GM19397 (cell line): ENCODE data around the gene RIC8B.

ENCODE experiments used
- ATAC-seq: cut with Tn5 transposase; IDR thresholded peaks from one replicate; pipeline ENCODE4 v1.9.1; 2021; ENCODE audit warnings: mild to moderate bottlenecking, moderate library complexity; ENCODE audit not compliant: unreplicated experiment

Gene RIC8B

DNA sequence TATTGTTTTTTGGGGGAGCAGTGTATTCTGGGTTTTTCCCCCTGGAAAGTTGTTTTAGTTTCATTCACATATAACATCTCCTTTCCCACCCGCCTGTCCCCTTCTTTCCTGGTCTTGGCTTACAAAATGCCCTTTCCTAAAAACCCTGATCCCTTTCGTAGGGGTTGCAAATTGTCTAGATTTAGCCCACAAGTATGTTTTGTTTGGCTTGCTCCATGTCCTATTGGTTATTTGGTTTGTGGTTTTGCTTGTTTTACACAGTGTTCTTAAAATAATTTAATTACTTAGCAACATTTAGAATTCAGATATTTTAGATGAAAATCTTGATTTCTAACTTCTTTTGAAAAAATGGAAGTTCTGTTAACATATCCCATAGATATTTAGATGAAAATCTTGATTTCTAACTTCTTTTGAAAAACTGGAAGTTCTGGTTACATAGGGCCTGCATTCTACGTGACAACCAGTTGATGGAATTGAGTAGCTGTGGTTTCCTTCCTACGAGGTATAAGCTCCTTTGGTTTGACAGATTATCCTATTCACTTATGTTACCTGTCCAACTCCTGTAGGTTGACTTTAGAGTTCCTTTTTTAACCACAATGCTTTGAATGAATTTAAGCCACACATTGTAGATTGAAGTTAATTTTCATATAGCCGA is 92.1 kb downstream of the RIC8B start:
- ATAC-seq, result no peak

DNA sequence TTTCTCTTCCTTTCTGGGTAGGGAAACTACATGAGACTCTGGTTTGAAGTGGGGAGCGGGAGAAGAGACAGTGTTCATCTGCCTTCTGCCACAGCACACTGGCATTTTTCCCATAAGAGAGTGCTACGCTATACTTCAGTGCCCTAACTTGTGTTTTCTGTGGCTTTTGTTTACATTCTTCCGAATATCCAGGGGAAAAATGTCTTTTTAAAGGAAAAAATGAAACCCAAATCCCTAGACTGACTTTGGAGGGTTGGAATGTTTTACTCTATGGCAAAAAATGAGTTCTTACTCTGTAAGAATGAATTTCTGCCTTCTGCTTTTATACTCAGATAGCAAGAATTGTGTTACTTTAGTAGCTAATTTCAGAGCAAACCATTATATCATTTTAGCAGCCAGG is 93.2 kb downstream of the RIC8B start:
- ATAC-seq, result no peak

DNA sequence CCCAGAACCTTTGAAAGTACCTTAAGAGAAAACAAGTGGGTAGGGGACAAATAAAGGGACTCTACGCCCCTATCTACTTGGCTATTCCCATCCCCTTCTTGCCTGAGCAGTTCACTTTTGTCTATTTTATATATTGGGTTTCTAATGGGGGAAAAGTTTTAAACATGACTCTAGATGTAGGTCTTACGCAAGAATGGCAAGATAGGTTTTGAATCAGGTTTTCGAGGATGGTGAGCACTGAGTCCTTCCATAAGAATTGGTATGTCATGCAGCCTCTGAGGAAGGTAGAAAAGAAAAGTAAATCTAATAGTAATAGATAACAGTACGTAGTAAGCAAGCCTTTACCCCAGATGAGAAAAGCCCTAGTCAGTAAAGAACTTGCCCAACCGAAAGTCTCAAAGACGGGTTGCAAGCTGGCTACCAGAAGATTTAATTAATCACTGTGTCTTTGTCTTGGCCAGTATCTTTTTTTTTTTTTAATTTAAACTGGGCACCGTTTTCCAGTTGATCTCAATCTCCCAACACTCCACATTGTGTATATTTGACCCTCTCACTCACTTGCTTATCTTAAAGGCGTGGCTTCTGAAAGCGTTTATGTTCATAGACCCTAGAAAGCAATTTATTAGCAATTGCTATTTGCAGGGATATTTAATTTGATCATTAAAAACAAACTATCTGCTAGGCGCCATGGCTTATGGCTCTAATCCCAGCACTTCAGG is 94.7 kb downstream of the RIC8B start:
- no peak for ATAC-seq

DNA sequence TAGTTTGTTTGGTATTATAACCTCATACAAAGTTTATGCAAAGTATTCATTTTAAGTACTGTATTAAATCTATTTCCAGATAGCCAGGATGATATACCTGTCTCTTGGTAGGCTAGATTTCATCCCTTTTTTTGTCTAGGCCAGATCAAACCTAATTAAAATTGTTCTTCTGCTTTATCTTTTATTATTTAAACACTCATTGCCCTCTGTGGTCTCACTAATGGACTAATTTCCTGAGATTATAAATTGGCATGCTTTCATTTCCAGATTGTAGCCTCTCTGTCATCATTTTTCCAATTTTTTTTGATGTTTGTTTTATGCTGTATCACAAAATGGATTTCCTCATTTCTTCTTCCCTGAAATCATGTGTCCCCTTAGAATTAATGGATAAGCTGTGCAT is 95.6 kb downstream of the RIC8B start:
- ATAC-seq, result no peak

DNA sequence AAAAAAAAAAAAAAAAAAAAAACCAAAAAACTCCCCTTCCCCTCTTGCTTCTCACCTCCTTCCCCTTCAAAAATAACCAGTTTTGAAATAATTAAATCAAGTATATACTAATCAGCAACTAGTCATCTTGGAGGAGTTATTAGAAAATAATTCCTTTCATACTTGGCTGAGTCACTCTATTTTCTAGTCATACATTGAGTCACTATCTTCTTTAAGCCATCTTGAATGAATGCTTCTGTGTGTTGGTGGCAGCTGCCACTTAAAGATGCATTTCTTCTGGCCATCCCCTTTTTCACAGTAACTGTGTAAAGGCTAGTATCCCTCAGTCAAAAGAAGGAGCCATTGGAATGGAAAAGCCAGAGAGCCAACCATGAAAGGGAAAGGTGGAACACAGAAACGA is 97.0 kb downstream of the RIC8B start:
- no peak for ATAC-seq

DNA sequence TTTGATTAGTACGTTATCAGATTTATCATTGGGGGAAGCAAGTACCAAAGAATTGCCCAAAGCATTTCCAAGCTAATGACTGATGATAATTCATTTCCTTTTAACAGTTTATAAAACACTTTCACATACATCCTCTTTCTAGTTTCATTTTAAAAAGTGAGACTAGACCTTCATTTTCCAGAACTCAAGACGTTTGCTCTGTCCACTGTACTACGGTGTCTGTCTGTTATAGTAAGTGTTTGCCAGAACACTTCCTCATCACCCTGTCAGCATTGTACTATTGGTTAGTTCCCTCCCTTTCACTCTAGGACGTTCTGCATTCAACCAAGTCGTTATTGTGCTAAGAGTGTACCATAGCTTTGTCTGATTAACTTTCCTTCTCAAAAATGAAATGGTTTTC is 99.5 kb downstream of the RIC8B start:
- no peak for ATAC-seq

DNA sequence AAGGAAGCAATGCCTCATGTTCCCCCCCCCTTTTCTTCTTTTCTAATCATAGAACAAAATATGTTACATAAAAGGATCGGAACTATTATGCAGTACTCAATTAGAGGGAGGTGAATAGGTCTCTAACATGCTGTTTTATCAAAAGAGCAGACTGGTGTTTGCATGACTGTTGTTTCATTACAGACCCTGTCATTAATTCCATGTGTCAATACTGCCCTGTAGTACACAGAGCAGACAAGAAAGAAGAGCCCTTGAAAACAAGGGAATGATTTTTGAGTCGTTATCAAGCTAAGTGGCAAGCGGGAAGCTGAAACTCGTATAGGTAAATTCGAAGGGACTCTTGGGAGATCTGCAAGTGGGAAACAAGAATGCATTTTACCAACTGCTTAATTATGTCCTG is 104.3 kb downstream of the RIC8B start:
- no peak for ATAC-seq

DNA sequence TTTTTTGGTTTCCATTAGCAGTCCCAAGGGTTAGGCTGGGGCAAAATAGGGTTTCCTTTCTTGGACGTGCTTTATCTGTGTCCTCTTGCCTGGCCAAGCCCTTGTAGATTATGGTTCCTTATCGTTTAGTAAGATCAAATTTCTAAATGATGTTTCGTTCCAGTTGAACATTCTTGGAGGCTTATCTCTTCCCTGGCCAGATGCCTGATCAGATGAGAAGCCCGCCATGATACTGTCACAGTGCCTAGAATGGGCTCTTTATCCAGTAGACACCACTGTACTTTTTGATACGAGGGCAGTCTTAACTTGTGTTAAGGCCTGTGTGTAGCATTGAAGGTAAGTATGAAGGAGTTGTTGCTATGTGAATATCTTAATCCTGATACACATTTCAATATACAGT is 105.1 kb downstream of the RIC8B start:
- ATAC-seq, result no peak

DNA sequence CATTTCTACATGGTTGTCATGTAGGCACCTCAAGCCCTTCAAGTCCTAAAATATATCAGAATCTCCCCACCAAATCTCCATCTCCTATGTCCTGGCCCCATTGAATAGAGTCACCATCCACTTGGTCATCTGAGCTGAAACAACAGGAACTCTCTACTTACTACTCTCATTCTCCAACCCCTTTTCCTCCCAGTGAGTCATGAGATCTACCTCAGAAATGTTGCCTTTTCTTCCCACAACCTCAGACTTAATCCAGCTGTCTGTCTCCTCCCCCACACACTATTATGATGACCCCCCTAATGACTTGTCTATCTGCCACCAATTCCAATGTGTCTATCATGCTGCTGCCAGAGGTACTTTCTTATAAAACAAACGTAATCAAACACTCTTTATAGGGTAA is 108.9 kb downstream of the RIC8B start:
- ATAC-seq, result no peak

DNA sequence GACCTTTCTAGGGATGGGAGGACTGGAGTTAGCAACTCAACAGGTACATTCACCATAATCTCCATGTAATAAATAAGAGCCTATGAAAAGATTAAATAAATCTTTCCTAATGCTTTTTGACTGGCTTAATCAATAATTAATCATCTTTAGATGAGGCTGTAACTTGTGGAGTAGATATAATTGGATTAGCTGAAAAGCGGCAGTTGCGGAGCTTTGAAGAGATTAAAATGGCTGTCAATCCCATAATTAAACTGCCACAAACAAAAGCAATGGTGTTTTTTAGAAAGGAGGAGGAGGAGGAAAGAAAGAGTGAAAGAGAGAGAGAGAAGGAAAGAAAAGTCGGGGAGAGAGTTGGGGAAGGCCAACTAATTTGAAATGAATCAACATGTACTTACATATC is 110.5 kb downstream of the RIC8B start:
- ATAC-seq, result no peak

DNA sequence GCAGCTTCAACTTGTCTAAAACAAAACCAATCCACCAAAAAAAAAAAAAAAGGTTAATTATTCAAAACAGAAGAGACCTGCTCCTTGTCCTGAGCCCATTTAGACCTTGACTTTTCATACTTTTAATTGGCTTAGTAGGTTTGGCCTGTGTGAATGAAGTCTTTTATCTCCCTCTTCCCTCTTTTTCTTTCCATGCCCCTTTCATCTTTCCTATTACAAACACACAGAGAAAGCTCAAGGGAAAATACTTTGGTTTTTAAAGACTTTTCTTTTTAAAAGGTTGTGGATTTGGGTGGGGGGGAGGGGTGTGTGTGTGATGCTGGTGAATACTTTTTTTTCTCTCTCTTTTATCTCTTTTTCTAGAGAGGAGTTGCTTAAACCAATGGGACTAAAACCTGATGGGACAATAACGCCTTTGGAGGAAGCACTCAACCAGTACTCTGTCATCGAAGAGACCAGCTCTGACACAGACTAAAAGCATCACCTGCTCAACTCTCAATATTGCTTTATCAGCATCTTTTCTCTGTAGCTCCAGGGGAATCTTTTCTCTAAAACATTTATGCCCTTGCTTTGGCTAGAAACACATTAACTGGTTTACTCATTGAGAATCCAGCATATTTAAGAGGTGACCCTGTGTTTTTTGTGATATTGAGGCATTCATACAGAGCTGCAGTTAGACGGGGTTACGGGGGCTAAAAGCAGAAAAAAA is 111.2 kb downstream of the RIC8B start:
- no peak for ATAC-seq

DNA sequence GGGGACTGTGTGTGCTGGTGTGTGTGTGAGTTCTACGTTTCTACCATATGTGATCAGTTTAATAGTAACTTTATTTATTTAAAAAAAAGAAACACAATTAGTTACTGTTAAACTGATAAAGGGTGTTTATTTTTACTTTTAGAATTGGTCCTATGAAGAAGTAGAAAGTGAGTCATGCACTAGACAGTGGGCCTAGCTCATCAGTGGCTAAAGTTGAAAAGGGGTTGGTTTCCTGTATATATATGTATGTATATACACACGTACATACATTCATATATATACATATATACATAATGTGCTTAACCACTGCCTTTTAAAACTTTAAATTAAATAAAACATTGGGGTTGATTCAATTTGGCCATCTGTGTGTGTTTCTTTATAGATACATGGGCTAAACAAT is 112.5 kb downstream of the RIC8B start:
- no peak for ATAC-seq

DNA sequence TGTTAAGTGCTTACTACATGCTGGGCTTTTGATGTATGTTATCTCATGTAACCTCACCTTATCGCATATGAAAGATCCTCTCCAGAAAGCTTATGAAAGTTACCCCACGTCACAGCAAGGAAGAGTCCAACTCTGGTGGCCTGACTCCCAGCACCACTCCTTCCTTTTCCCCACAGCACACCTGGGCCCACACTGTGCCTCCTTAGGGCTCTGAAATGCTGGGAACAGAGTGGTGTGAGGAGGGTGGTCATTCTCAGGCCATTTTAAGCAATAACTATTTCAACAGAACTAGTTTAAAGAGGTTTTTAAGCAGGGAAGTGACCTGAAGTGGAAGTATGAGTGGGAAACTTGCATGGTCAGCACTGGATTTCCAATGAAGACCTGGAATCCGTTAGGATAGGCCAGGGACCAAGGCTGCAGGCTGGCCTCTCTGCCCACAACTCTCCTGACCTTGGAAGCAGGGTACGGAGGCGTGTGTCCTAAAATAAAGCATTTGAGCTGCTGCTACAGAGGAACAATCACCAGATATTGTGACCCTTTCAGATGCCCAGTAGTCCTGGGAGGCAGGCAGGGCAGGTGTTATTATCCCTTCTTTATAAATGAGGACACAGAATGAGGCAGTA is 114.0 kb downstream of the RIC8B start:
- ATAC-seq, result no peak

DNA sequence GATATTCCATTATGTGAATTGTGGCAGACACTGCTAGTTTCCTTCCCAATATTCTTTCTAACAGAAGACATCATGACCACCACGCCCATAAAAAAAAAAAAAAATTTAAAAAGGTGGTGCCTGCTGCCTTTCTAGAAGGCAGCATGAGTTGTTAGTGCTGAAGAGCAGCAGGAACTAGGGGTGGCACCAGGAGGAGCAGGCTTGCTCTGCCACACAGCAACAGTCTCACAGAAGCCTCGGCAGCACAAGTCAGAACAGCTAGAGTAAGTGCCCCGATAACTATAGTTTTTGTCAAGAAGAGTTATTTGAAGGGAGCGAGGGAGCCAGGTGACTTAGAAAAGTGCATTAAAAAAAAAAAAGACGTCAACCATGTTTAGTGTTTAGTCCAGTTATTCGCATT is 114.8 kb downstream of the RIC8B start:
- ATAC-seq, result no peak

DNA sequence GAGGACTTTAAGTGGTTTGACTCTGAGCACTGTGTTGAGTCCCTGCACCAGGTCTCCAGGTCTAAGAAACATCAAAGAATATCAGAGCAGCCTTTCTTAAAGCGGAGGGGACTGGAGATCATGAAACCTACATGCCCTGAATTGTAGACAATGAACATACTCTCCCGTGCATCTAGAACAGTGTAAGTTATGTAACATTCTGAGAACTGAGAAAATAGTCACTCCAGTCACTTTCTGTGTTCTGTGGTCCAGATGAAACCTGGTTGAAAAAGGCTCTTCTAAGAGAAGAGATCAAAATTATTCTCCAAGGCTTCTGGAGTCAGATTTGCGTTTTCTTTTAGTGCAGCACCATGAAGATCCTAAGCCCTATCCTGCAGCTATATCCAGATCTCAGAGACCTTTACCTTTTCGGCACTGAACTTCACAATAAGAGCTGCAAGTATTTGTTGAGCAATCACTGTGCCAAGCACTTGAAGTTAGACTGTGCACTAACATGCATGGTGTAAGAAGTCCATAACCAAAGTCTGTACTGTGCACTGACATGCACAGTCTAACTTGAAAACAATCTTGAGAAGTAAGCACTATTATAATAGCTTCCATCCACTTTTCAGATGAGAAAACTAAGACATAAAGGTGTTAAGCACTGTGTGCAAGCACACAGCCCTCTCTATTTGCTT is 115.6 kb downstream of the RIC8B start:
- no peak for ATAC-seq

DNA sequence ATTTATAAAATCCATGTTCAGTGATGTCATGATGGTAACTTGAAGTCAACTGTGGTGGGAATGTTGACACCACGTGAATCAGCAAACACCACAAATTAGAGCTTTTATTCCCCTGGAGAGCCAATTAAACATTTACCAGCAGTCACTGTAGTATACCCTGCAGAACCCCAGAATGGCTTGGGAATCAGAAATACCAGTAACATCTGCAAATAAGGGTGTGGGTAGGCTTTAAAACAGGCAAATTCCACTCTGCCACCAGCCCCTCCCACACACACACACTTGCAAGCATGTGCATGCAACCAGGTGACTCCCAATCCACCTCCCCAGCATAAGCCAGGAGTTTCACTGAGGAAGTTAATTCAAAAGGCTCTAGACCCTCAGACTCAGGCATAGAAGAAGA is 117.6 kb downstream of the RIC8B start:
- ATAC-seq, result no peak

DNA sequence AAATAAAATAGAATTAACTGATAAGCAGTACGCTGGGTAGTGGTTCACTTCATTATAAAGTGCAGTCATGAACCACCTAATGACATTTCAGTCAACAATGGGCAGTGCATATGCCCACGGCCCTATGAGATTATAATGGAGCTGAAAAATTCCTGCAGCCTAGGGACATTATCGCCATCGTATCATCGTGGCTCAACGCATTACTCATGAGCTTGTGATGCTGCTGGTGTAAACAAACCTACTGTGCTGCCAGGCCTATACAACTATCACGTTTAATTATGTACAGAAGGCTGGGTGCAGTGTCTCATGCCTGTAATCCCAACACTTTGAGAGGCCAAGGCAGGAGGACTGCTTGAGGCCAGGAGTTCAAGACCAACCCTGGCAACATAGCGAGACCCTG is 119.0 kb downstream of the RIC8B start:
- ATAC-seq, result no peak

DNA sequence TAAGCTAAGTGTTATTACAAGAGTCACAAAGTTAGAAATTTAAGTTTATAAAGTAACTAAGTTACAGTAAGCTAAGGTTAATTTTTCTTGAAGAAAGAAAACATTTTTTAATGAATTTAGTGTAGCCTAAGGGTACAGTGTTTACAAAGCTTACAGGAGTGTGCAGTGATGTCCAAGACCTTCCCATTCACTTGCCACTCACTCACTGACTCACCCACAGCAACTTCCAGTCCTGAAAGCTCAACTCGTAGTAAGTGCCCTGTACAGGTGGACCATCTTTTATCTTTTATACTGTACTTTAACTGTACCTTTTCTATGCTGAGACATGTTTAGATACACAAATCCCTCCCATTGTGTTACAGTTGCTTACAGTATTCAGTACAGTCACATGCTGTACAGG is 120.3 kb downstream of the RIC8B start:
- ATAC-seq, result no peak

DNA sequence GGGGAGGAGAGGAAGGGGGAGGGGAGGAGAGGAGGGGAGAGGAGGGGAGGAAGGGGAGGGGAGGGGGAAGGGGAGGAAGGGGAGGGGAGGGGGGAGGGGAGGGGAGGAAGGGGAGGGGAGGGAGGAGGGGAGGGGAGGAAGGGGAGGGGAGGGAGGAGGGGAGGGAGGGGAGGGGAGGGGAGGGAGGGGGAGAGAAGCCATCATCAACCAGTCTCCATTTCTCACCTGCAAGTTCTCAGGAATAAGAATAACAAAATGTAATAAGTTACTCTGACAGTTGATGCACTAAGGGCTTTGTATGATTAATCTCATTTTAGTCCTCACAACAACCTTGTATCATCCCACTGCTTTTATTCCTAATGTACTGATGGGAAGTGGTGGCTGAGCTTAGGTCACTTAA is 122.1 kb downstream of the RIC8B start:
- no peak for ATAC-seq

DNA sequence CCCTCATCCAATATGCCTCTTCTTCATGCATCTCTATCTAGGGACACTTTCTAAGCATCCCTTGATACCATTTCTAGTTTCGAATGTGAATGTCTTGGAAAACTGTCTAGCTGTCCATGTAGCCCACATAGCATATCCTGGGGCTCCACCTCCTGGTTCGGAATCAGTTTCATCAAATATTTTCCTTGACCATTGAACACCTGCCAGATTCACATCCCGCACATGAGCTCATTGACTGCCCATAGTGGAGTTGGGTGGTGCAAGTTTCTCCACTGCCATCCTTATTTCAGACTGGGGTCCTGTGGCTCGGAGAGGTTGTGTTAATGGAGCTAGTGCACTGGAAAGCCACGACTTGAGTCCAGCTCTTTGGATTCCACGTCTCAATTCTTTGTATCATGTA is 122.6 kb downstream of the RIC8B start:
- ATAC-seq, result no peak
